ENCODE data around the gene HTR3A.
A peak's percentile ranks its signal among the peaks of the same experiment; 100 is the strongest.

Gene HTR3A

DNA sequence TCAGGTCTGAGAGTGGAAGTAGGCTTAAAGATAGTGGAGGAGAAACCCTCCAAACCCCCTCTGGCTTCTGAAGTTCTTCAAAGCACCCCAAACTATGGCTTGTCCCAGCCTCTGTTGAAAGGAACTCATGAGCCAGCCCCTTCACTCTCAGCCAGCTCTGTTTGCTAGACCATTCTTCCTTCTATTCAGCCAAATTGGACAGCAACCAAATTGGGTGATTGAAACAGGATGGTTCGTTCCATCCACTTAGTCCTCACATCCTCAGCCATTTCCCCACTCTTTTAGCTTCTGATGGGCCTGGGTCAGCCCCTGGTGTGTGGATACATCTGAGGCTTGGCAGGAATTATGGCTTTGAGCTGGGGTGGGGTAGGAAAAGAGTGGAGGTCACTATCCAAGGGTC, 4.5 kb downstream of the HTR3A start:
- no peak for DNase-seq (ENCODE audit: low spot score)

DNA sequence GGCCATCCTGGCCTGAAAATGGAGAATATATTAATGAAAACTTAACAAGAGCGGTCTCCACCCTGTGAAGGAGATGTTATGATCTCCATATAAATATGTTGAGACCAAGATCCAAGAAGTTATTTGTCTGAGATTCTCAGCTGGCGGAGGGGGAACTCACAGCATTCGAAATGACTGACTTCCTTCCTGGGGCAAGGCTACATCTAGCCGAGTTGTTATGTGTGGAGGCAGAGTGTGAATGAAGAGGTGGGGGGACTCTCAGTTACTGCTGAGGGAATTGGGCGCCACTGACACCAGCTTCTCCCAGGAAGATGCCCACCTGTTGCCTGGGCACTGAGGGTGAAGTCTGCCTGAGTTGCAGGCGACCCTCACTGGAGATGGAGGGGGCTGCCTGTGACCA, 5.9 kb downstream of the HTR3A start:
- DNase-seq (ENCODE audit: low spot score): no peak

DNA sequence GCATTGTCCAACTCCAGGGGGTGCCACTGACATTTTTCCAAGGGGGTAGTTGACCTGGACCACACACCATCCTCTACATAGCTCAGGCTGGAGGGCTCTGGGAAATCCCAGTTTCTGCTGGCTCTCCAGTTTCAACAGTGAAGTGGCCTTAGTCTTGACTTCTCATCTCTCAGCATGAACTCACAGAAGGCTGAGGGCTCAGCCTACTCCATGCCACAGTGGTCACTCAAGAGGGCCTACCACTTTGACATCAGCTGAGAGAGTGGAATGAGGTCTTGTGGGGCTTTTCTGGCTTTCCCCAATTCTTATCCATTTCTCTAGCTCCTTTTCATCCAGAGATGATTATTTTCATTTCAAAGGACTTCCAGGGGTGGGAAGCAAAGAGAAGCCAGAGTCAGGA, 7.4 kb downstream of the HTR3A start:
- no peak for DNase-seq (ENCODE audit: low spot score)

DNA sequence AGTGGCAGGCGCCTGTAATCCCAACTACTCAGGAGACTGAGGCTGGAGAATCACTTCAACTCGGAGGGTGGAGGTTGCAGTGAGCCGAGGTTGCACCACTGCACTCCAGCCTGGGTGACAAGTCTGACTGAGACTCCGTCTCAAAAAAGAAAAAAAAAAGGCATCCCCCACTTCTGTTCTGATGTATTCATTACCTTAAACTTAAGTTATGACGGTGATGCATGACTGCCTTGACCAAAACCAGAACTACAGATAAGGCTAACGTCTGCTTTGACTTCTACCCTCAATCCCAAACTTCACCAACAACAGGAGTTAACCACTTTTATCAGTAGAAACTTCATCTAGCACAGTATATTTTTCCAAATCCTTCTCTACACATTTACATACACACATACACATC, 9.9 kb downstream of the HTR3A start:
- DNase-seq (ENCODE audit: low spot score): no peak

DNA sequence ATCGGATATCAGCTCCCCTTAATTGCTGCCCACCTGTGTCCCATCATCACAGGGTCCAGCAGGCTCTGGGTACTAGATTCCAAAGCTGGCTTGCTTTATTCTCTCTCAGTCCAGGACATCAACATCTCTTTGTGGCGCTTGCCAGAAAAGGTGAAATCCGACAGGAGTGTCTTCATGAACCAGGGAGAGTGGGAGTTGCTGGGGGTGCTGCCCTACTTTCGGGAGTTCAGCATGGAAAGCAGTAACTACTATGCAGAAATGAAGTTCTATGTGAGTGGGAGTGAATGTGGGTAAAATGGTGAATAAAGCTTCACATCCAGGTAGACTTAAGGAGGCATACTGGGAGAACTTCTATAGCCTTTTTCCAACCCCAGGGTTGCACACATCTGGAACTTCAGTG, 11.0 kb downstream of the HTR3A start:
- DNase-seq (ENCODE audit: low spot score): no peak

DNA sequence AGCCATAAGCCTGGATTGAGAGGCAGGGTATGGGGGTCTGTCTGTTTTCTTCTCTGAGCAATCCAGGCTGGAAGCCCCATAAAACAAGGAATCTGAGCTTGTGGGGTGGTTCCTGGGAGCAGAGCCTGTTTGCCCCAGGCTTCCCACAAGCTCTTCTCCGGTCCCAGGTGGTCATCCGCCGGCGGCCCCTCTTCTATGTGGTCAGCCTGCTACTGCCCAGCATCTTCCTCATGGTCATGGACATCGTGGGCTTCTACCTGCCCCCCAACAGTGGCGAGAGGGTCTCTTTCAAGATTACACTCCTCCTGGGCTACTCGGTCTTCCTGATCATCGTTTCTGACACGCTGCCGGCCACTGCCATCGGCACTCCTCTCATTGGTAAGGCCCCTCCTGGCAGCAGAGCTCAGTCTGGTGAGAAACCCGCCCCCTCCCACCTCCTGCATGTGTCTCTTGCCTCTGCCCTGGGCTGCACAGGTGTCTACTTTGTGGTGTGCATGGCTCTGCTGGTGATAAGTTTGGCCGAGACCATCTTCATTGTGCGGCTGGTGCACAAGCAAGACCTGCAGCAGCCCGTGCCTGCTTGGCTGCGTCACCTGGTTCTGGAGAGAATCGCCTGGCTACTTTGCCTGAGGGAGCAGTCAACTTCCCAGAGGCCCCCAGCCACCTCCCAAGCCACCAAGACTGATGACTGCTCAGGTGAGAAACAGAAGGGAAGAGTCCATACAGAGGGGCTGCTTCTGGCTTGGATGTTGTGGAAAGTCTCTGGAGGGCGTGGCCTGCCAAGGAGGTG, 11.6 kb downstream of the HTR3A start:
- no peak for DNase-seq (ENCODE audit: low spot score)

DNA sequence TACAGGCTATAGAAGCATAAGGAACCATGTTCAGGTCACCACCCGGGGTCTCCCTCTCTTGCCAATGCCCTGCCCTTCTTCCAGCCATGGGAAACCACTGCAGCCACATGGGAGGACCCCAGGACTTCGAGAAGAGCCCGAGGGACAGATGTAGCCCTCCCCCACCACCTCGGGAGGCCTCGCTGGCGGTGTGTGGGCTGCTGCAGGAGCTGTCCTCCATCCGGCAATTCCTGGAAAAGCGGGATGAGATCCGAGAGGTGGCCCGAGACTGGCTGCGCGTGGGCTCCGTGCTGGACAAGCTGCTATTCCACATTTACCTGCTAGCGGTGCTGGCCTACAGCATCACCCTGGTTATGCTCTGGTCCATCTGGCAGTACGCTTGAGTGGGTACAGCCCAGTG, 14.5 kb downstream of the HTR3A start:
- DNase-seq (ENCODE audit: low spot score): no peak

DNA sequence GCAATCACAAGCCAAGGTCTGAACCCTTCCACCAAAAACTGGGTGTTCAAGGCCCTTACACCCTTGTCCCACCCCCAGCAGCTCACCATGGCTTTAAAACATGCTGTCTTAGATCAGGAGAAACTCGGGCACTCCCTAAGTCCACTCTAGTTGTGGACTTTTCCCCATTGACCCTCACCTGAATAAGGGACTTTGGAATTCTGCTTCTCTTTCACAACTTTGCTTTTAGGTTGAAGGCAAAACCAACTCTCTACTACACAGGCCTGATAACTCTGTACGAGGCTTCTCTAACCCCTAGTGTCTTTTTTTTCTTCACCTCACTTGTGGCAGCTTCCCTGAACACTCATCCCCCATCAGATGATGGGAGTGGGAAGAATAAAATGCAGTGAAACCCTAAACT, 15.0 kb downstream of the HTR3A start:
- no peak for DNase-seq (ENCODE audit: low spot score)

DNA sequence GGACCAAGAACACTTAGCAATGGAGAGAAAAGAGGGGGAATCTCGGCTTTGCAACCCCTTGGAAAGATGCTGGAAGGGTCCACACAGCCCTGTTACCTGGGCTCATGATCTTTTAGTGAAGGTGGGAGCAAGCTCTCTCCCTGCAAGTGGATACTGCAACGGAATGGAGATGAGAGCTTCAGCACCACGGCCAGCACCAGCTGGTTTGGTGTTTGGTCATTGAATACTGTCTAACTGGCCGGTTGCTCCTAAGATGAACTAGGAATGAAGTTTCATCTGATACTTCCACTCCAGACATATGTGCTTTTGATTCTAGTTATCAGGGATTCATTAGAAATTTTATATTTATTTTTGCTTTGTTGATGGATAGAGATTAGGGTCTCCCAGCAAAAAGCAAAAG, 16.3 kb downstream of the HTR3A start:
- DNase-seq (ENCODE audit: low spot score): no peak

DNA sequence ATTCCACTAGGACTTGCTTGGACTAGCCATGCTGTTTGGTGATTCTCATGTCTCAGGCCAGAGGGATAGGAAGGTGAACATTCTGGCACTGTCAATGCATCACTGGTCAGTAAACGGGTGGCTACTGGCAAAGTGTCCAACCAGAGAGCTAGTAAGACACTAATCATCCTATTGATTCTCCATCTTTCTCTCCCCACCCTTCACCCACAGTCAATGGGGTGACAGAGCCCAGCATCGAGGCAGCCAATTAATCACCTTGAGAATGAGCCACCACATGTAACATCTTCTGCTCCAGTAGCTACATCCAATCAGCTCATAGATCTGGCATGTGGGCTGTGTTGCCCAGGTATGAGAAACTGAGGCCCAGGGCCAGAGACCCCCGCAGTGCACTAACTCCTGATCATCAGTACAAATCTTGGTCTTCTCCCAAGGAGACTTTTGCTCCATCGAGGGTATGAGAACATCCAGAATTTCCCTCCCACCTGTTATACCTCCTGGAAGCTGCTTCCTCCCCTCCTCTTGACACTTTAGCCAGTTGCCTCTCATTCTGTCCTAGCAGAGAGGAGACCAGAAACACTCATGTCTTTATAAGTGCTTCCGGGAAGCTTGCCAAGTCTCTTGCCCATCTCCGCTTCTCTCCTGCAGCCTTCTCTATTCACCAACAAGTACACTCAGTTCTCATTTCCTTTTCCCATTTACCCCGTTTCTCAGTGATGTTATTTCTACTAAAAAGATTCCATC, 17.0 kb downstream of the HTR3A start:
- DNase-seq (ENCODE audit: low spot score): peak; percentile 55

DNA sequence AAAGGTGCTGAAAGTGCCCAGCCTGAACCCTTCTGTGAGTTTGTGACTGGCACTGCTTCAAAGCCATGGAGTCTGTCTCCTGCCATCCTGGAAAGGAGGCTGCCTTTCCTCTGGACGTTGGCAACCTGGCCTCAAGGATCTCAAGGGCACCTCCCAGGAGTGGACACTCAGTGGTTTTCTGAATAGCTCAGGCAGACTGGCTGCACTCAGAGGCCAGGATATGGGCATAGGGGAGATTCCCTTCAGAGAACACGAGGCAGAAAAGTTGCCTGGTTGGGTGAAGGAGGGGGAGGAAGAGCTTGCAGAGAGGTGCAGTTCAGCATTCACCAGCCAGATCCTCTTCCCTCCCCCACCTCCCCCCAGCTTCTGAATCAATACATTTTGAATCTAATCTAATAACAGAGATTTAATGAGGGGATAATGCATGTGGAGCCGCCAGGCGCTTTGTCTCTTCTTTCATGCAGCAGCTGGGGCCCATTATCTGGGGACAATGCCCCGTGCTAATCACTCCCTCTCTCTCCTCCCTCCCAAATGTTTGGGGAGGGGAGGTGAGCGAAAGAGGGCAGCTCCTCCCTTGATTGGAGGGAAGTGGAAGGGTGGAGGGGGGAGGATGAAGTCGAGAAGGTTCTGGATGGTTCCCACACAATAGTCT, 17.7 kb downstream of the HTR3A start:
- DNase-seq (ENCODE audit: low spot score): no peak

DNA sequence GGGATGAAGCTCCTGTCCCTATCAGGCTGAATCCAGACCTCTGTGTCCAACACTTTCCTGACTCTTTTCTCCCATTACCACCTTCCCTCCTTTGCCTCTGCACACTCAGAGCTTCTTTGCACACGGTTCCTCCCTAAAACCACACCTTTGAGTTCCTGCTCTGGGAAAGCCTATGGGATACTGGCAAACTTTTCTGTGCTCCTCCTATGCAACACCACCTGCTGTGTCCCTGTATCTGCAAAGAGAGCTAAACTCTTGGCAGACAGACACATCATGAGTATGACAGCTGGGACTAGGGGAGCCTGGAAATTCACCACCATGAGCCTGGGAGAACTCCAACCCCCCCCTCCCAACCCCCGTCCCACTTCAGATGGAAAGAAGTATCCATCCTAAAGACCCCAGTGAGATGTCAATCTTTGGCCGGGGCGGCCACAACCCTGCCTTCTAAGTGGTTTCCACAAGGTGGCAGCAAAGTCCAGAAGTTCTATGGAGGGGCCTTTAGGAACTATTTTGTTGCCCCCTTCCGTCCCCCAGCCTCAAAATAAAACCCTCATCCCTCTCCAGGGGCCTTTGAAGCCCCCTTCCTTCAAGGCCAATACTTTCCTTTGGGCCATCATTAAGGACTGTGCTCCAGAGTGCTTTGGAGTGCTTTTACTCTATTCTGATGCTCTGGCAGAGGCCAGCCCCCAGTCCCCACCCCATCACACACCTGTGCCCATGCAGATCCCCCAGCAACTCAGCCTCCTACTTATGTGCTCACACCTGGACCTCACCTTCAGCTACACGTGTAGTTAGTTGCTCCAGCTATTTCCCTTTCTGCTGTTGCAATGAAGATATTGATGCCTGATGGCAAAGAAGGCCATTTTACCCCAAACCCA, 19.4 kb downstream of the HTR3A start:
- no peak for DNase-seq (ENCODE audit: low spot score)

DNA sequence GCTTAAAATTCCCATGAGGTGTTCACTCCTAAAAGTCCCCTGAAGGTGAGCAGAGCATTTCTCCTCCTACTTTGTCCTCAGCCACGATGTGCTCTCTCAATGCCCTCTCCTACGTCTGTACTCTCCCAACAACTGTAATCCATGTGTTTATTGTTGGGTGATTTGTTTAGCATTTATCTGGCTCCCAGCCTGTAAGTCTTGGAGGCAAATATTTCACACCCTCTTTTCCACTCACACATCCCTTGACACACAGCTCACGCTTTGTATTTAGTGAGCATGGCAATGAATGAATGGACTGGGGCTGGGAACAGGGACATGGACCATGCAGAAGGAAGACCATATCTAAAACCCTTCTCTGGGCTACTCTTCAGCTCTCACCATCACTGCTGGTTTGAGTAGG, 22.6 kb downstream of the HTR3A start:
- DNase-seq (ENCODE audit: low spot score): no peak

DNA sequence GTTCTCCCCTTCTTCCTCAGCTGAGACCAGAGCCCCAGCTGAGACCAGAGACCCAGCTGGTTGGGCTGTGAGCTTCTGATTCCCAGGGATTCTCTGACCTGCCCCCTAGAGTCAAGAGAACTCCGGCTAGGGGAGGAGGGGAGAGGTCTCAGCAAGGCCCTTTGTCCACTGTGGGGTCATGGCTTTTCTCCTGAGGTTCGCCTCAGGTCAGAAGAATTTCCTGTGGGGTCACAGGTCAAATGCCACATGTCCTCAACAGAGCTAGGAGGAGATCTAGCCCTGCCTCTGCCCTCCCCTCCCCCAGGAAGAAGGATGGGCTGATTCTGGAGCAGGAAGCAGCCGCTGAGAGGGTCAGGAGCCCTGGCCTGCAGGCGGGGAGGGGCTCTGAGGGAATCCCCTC, 23.7 kb downstream of the HTR3A start:
- DNase-seq (ENCODE audit: low spot score): no peak

DNA sequence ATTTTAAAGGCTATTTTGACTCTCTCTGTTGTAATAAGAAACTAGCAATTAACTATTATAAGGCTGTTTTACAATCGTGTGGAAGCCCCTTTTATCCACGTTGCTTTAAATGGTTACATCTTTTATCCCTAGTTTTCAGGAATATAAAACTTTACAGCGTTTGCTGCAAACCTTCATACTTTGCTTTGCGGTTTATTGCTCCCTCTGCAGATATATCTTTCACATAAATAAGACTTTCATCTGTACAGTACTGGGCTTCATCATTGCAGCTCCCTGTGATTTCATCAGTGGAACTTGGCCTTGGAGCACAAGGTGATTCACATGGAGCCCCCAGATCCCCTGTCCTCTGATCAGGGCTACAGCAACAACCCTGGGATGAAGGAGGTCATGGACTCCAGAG, 25.6 kb downstream of the HTR3A start:
- DNase-seq (ENCODE audit: low spot score): no peak

DNA sequence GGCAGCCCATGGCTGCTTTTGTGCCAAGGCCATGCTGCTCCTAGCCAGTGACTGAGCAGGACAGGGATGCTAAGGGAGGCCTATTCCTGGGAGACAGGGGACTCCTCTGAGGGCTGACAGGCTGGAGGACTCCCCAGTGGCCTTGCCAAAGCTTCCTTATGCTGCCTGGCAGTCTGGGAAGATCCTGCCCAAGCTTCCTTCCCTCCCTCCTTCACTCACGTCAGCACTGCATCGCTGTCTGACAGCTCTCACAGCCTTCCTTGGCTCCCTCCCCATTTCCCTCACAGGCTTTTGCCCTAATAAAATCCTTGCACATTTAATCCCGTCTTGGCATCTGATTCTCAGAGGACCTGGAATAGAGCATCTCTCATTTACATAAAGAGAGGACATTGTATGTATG, 26.5 kb downstream of the HTR3A start:
- no peak for DNase-seq (ENCODE audit: low spot score)

DNA sequence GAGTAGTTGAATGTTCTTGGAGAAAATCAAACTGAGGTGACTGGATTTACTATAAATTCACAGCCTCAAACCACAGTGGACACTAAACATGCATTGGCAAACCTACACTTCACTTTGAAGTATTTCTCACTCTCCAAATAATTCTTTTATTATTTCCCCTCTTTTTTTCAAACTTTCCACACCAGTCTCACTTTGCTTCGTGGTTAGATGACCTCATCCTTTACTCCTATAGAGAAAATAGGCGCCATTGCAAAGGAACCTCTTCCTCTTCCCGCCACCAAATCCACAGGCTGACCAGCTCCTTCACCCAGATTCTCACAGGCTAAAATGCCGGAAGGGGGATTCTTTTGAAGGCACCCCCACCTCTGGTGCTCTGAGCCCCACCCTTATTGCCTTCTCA, 33.4 kb downstream of the HTR3A start:
- DNase-seq (ENCODE audit: low spot score): no peak

DNA sequence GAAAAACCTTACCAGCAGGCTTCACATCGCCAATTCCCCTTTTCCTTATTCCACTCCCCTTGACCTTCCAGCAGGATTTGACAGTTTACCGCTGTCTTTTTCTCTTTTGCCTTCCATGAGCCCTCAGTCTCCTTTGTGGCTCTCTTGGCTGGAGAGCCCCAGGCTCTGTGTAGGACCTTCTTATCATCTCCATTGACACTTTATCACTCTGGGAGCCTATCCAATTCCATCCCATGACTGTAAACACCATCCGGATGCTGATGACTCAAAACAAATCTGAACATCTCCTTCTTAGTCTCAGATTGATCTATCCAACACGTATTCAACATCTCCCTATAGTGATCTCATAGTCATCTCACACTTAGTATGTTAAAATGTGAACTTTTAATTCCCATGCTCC, 36.0 kb downstream of the HTR3A start:
- DNase-seq (ENCODE audit: low spot score): no peak

DNA sequence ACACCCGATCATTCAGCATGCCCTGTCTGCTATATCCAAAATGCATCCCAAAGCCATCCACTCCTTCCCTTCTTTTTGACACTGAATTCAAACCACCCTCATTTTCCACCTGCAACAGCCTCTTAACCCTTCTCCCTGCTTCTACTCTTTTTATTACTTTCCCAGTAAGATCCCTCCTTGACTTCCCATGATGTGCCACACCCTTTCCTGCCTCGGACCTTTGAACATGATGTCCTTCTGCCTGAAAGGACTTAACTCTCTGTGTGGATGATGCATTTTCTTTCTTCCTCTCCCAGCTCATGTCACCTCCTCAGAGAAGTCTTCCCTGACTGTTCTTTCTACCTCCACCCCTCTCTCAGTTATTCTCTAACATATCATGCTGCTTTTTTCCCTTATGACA, 36.5 kb downstream of the HTR3A start:
- no peak for DNase-seq (ENCODE audit: low spot score)

DNA sequence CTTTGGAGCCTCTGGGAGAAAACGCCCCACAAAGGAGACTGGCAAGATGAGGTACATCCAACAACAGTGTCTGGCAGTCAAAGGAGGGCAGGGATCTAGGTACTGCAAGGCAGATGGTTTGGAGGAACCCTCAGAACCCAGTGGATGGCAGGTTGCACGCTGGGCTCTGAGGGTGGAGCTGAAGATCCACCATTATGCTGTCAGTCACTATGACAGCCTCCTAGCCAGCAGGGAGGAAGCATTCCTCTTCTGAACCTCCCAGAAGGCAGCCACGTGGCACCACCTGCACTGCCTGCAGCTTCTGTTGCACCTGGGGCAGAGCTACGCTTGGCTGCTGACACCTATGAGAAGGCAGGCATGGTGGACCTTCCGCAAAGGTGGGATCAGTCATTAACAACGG, 40.2 kb downstream of the HTR3A start:
- no peak for DNase-seq (ENCODE audit: low spot score)

DNA sequence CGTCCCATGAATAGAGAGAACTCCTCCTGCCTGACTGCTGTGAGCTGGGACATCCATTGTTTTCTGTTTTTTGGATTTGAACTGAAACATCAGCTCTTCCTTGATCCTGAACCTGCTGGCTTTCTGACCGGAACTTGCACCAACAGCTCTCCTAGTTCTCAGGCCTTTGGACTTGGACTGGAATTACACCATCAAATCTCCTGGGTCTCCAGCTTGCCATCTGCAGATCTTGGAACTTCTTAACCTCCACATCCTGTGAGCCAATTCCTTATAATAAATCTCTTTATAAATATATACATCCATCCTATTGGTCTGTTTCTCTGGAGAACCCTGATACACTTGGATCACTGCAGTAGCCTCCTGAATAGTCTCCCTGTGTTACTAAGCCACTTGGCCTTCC, 42.1 kb downstream of the HTR3A start:
- DNase-seq (ENCODE audit: low spot score): no peak

DNA sequence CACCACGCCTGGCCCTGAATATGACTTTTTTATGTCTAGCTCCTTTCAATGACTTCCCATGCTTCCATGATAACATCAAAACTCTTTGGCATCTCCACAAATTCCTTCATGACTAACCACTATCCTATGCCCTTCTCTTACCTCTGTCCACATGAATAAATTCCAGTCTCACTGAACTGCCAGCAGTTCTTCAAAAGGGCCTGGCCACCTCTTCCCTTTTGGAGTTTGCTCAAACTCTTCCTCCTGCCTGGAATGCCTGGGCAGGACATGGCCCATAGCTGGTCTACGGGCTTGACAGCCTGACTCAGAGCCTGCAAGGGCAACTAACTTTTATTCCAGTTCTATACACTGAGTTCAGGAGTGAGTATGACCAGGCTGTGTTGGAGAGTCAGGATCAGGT, 42.8 kb downstream of the HTR3A start:
- no peak for DNase-seq (ENCODE audit: low spot score)

Measured in pons (tissue), 1 donor.